ENCODE measurements around the gene MTA1. TPM values are rescaled to one million over a fixed set of nuclear protein-coding genes. Genes with fewer than 3 reads are reported as not detected.

The MTA1 gene
- total RNA-seq, 4 donors from 2014 or later = 67.5 to 213 (median 95.3) TPM

- Histone ChIP-seq H3K27me3 (no peaks in the 10 kb centered on the region), H3K4me1 (peaks cover 0 to 25% (median 0%) of the 10 kb centered on the region in 4 donors), H3K4me3 (no peak overlapping the region), H3K9me3 (no peaks in the 10 kb centered on the region), H3K36me3 (peaks cover 0 to 35% (median 0%) of the 10 kb centered on the region in 3 donors), H3K27ac (no peak overlapping the region)
- no peak for TF ChIP-seq CTCF (IDR thresholded peaks at IDR 0.05)
- no peak for TF ChIP-seq POLR2A (IDR thresholded peaks at IDR 0.05)
- TF ChIP-seq EP300 (IDR thresholded peaks at IDR 0.05) = no peak
- DNase-seq (ENCODE audit: low spot score in 2 of 2) = no peak
- 83 to 88% methylated on average over 12 of the region's 12 CpGs for WGBS, 2 donors
Observed at GRCh38 chr14:105436402-105436801, 16.8 kb downstream of the MTA1 start.

- Histone ChIP-seq H3K36me3 (peaks cover 0 to 38% (median 0%) of the 10 kb centered on the region in 3 donors), H3K9me3 (no peaks in the 10 kb centered on the region), H3K27ac (no peak overlapping the region), H3K27me3 (no peaks in the 10 kb centered on the region), H3K4me3 (no peak overlapping the region), H3K4me1 (peaks cover 0 to 25% (median 0%) of the 10 kb centered on the region in 4 donors)
- no peak for DNase-seq (ENCODE audit: low spot score in 2 of 2)
- 86 to 91% methylated on average over 14 to 23 of the region's 31 CpGs for WGBS, 2 donors
- TF ChIP-seq CTCF (IDR thresholded peaks at IDR 0.05) (no peak), EP300 (IDR thresholded peaks at IDR 0.05) (no peak), POLR2A (IDR thresholded peaks at IDR 0.05) (no peak)
Observed at GRCh38 chr14:105436891-105437722, 17.5 kb downstream of the MTA1 start.

GRCh38 chr14:105437723-105438500 lies 18.3 kb downstream of the MTA1 start:
- Histone ChIP-seq H3K36me3 (peaks cover 0 to 46% (median 0%) of the 10 kb centered on the region in 3 donors), H3K9me3 (no peaks in the 10 kb centered on the region), H3K4me1 (peaks cover 0 to 25% (median 0%) of the 10 kb centered on the region in 4 donors), H3K4me3 (no peak overlapping the region), H3K27me3 (no peaks in the 10 kb centered on the region), H3K27ac (no peak overlapping the region)
- WGBS, 2 donors = 83 to 93% methylated on average over 7 to 18 of the region's 18 CpGs
- TF ChIP-seq EP300 (IDR thresholded peaks at IDR 0.05) (no peak), POLR2A (IDR thresholded peaks at IDR 0.05) (no peak), CTCF (IDR thresholded peaks at IDR 0.05) (no peak)
- DNase-seq (ENCODE audit: low spot score in 2 of 2) = no peak

GRCh38 chr14:105439179-105439578 lies 19.6 kb downstream of the MTA1 start:
- no peak for DNase-seq (ENCODE audit: low spot score in 2 of 2)
- TF ChIP-seq CTCF (IDR thresholded peaks at IDR 0.05) (no peak), POLR2A (IDR thresholded peaks at IDR 0.05) (no peak), EP300 (IDR thresholded peaks at IDR 0.05) (no peak)
- Histone ChIP-seq H3K4me1 (peaks cover 0 to 25% (median 0%) of the 10 kb centered on the region in 4 donors), H3K27me3 (no peaks in the 10 kb centered on the region), H3K4me3 (no peak overlapping the region), H3K9me3 (no peaks in the 10 kb centered on the region), H3K36me3 (peaks cover 0 to 52% (median 0%) of the 10 kb centered on the region in 3 donors), H3K27ac (no peak overlapping the region)
- 81 to 94% methylated on average over 5 to 10 of the region's 11 CpGs for WGBS, 2 donors
